GM13977 (cell line): ENCODE data around the gene CPAMD8.
A peak's percentile ranks its signal among the peaks of the same experiment; 100 is the strongest.

Experiments
- DNase-seq: peaks from one replicate; pipeline ENCODE4 v3.0.0; 2012; ENCODE audit warnings: low spot score
- in situ Hi-C: fragments of 300-500 bp; cut with MboI; formaldehyde crosslinking; loops from one replicate; pipeline ENCODE4 v1.12.0; 2022; ENCODE audit warnings: low sequenced_read_pairs, low pct_unique_long_range_greater_than_20kb, mixed read lengths, inconsistent platforms; ENCODE audit not compliant: unreplicated experiment
- TF ChIP-seq, protein P1 (sequence below): IDR thresholded peaks from 2 replicates; pipeline ENCODE4 v1.5.1; 2012; ENCODE audit warnings: mild to moderate bottlenecking, control low read depth; ENCODE audit not compliant: insufficient read depth; ENCODE audit errors: extremely low read depth, missing control alignments

CPAMD8 gene

DNA sequence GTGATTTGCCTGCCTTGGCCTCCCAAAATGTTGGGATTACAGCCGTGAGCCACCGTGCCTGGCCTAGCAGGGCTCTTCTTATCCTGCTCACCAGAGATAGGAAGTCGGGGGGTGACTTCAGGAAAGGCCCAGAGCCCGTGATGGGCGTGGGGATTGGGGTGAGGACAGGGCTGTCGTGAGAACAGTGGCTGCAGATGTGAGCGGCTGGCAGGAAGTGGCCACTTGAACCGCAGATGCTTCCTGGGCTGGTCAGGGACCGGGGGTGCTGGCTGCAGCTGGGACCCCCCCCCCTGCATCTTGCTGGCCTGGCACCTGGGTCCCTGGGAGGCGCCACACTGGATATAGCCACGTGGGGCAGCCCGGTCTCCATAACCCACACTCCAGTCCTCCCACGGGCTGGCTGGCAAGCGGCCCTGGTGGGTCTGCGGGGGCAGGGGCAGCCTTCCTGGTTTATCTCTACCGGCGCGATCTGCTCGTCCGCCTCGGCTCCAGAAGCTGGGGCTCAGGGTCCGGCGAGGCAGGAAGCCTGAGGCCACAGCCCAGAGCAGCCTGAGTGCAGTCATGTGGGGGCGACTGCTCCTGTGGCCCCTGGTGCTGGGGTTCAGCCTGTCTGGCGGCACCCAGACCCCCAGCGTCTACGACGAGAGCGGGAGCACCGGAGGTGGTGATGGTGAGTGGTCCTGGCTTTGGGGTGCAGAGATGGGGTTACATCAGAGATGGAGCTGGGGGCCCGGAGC is 137.8 kb downstream of the CPAMD8 start, which contains the start of gene F2RL3:
F2RL3 (plus strand) TSS at position 371 of the 737 bp plus-strand sequence; CDS start at position 562, 191 bp downstream.
- TF ChIP-seq, protein P1, sequence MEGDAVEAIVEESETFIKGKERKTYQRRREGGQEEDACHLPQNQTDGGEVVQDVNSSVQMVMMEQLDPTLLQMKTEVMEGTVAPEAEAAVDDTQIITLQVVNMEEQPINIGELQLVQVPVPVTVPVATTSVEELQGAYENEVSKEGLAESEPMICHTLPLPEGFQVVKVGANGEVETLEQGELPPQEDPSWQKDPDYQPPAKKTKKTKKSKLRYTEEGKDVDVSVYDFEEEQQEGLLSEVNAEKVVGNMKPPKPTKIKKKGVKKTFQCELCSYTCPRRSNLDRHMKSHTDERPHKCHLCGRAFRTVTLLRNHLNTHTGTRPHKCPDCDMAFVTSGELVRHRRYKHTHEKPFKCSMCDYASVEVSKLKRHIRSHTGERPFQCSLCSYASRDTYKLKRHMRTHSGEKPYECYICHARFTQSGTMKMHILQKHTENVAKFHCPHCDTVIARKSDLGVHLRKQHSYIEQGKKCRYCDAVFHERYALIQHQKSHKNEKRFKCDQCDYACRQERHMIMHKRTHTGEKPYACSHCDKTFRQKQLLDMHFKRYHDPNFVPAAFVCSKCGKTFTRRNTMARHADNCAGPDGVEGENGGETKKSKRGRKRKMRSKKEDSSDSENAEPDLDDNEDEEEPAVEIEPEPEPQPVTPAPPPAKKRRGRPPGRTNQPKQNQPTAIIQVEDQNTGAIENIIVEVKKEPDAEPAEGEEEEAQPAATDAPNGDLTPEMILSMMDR = no peak
- DNase-seq = peak; percentile 76
- in situ Hi-C loops = no loop called here

DNA sequence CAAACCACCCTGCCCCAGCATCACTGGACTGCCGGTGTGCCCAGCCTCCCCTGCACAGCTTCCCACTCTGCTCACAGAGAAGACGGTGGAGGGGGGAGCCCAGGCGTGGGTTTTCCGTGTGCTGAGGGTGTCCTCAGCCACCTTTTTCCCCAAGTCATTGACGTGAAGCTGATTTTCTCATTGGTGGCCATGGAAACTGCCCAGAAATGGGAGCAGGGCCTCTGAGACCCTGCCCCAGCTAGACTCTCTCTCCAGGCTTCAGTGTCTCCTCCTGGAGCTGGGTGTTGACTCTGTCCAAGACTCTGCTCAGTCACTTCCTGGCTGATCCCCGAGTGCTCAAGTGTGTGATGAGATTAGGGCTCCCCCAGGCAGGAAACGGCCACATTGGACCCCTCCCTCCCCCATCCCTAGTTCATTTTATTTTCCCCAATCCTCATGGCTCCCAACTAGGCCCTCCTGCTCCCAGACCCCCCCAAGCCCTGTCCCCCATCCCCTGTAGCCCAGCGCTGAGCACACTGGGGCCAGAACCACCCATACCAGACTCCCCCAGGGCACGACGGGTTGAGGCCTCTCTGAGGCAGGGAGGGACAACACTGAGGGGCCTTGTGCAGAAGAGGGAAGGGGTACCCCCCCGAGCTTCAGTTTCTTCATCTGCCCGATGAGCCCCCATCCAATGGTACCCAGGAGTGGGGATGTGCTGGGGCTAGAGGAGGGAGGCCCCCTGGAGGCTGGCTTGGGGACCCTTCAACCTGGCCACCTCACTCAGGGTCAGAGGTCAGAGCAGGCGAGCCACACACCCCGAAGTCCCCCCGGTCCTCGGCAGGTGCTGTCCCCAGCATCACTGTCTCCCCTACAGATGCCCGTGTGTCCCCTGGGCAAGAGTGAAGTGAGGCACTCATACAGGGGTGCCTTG is 139.0 kb downstream of the CPAMD8 start:
- TF ChIP-seq, protein P1 = no peak
- DNase-seq = no peak
- in situ Hi-C loops = no loop called here

DNA sequence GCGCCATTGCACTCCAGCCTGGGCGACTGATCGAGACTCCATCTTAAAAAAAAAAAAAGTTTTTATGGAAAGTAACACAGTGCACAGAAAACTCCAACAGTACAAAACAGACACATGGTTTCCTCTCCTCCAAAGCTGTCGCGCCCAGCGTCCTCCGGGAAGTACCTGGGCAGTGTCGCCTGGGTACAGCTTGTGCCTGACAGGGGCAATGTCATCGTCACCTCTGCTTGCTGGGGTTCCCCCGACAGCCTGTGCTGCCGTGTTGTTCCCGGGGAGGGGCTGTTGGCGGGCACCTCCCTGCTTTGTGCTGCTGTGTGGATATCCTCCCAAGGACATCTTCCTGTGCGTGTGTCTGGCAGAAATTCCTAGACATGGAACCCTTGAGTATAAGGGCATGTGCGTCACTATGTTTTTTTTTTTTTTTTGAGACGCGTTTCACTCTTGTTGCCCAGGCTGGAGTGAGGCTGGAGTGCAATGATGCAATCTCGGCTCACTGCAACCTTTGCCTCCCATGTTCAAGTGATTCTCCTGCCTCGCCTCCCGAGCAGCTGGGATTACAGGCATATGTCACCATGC is 140.2 kb downstream of the CPAMD8 start:
- DNase-seq = no peak
- TF ChIP-seq, protein P1 = no peak
- in situ Hi-C loops = no loop called here

DNA sequence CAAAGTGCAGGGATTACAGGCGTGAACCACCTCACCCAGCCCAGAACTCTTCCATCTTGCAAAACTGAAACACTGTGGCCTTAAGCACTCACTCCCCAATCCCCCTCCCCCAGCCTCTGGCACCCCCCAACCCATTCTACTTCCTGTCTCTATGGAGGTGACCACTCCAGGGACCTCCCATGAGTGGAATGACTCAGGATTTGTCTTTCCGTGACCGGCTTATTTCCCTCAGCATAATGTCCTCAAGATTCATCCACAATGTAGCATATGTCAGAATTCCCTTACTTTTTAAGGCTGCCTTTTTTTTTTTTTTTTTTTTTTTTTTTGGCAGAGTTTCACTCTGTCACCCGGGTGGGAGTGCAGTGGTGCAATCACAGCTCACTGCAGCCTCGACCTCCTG is 141.4 kb downstream of the CPAMD8 start:
- no peak for DNase-seq
- in situ Hi-C loops = no loop called here
- TF ChIP-seq, protein P1 = no peak

DNA sequence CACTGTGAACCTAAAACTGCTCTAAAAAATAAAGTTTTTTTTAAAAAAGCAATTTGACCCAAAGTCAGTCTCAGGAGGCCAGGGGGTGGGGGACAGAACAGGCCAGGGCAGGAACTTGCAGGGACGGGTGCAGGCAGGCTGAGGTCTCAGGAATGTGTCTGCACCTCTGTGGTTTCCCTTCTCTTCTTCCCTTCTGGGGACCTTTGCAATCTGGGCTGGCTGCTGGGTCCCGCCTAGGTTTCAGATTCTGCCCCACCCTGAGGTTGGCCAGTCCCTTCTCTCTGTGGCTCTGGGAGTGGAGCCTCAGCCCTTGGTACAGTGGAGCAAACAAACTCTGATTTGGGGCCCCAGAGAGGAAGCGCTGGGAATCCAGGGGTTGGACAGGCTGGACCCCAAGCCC is 143.1 kb downstream of the CPAMD8 start:
- in situ Hi-C loops = no loop called here
- TF ChIP-seq, protein P1 = no peak

DNA sequence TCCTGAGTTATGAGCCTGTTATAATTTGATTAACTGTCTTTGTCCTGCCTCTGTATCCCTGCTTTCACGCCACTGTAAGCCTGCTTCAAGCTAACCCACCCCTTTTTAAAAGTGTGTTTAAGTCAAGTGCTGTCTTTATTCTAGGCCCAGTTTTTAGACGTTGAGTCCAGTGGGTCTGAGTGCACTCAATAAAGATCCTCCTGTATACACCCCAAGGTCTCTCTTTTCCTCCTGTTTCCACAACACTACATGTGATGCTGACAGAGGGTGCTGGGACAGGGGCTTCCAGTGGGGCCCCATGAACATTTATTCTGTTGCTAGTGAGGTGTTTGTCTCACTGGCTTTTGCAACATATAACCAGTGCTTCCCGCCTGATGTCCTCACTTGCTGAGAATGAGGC is 144.5 kb downstream of the CPAMD8 start:
- in situ Hi-C loops = no loop called here
- DNase-seq = no peak
- TF ChIP-seq, protein P1 = no peak

More for the DNA sequence above, 143.1 kb downstream of the CPAMD8 start:
- no peak for DNase-seq
